Trophoblast cell (in vitro differentiated cells and primary cell): ENCODE measurements around the gene CCDC50.

Experiments
- DNase-seq, 2 donors: peaks; one replicate each; pipeline ENCODE4 v3.0.0-alpha.2; 2016
- H2AFZ ChIP-seq: 2 replicates; pipeline ENCODE4 v1.6.1; 2013; ENCODE audit warnings: low read length, moderate library complexity, mild to moderate bottlenecking; ENCODE audit not compliant: insufficient read depth, poor library complexity
- H2AK5ac ChIP-seq: 2 replicates; pipeline ENCODE4 v1.6.1; 2013; ENCODE audit warnings: mild to moderate bottlenecking, low read length
- H2BK120ac ChIP-seq: 2 replicates; pipeline ENCODE4 v1.6.1; 2013; ENCODE audit warnings: low read length, mild to moderate bottlenecking, moderate library complexity; ENCODE audit not compliant: insufficient read depth, poor library complexity
- H2BK12ac ChIP-seq: 2 replicates; pipeline ENCODE4 v1.6.1; 2013; ENCODE audit warnings: mild to moderate bottlenecking, low read length, moderate library complexity
- H2BK5ac ChIP-seq: 2 replicates; pipeline ENCODE4 v1.6.1; 2013; ENCODE audit warnings: low read length, low read depth, moderate library complexity, mild to moderate bottlenecking; ENCODE audit not compliant: poor library complexity
- H3K14ac ChIP-seq: 2 replicates; pipeline ENCODE4 v1.6.1; 2013; ENCODE audit warnings: mild to moderate bottlenecking, low read length
- H3K18ac ChIP-seq: 2 replicates; pipeline ENCODE4 v1.6.1; 2013; ENCODE audit warnings: mild to moderate bottlenecking, low read length
- H3K23ac ChIP-seq: 2 replicates; pipeline ENCODE4 v1.6.1; 2013; ENCODE audit warnings: low read length
- H3K27ac ChIP-seq: 2 replicates; pipeline ENCODE4 v1.5.1; 2013; ENCODE audit warnings: low read depth, mild to moderate bottlenecking, inconsistent platforms, low read length, moderate library complexity
- H3K27me3 ChIP-seq: 2 replicates; pipeline ENCODE4 v1.6.1; 2013; ENCODE audit warnings: inconsistent platforms, mild to moderate bottlenecking, low read length, moderate library complexity; ENCODE audit not compliant: insufficient read depth
- H3K36me3 ChIP-seq, 2 experiments: 1 replicate in 1 of 2; 2 replicates in 1 of 2; pipeline ENCODE4 v1.6.1; 2013; ENCODE audit warnings: low read length in 2 of 2, mild to moderate bottlenecking in 2 of 2, moderate library complexity in 1 of 2; ENCODE audit not compliant: insufficient read depth in 2 of 2, control insufficient read depth in 1 of 2
- H3K4ac ChIP-seq: 2 replicates; pipeline ENCODE4 v1.6.1; 2013; ENCODE audit warnings: low read depth, mild to moderate bottlenecking, low read length, moderate library complexity
- H3K4me1 ChIP-seq, 2 experiments: 1 replicate in 1 of 2; 2 replicates in 1 of 2; pipeline ENCODE4 v1.6.1; 2013; ENCODE audit warnings: low read length in 2 of 2, mild to moderate bottlenecking in 2 of 2, moderate library complexity in 1 of 2; ENCODE audit not compliant: insufficient read depth in 2 of 2, control insufficient read depth in 1 of 2
- H3K4me2 ChIP-seq: 2 replicates; pipeline ENCODE4 v1.6.1; 2013; ENCODE audit warnings: inconsistent platforms, mild to moderate bottlenecking, low read length, moderate library complexity
- H3K4me3 ChIP-seq: 2 replicates; pipeline ENCODE4 v1.5.1; 2013; ENCODE audit warnings: mild to moderate bottlenecking, low read depth, low read length, inconsistent platforms
- H3K79me1 ChIP-seq: one replicate; pipeline ENCODE4 v1.6.1; 2013; ENCODE audit warnings: low read length
- H3K79me2 ChIP-seq: 2 replicates; pipeline ENCODE4 v1.6.1; 2013; ENCODE audit warnings: low read length, mild to moderate bottlenecking; ENCODE audit not compliant: control insufficient read depth, insufficient read depth, poor library complexity
- H3K9ac ChIP-seq: 2 replicates; pipeline ENCODE4 v1.6.1; 2013; ENCODE audit warnings: mild to moderate bottlenecking, low read length
- H3K9me3 ChIP-seq: 2 replicates; pipeline ENCODE4 v1.6.1; 2013; ENCODE audit warnings: low read depth, mild to moderate bottlenecking, control low read depth, inconsistent platforms, low read length; ENCODE audit not compliant: insufficient read depth
- H4K12ac ChIP-seq: 2 replicates; pipeline ENCODE4 v1.6.1; 2013; ENCODE audit warnings: low read depth, mild to moderate bottlenecking, low read length, moderate library complexity
- H4K8ac ChIP-seq: 2 replicates; pipeline ENCODE4 v1.6.1; 2013; ENCODE audit warnings: low read depth, mild to moderate bottlenecking, low read length, moderate library complexity
- H4K91ac ChIP-seq: one replicate; pipeline ENCODE4 v1.6.1; 2013; ENCODE audit warnings: low read depth, mild to moderate bottlenecking, low read length, moderate library complexity
- WGBS: extraction: QIAGEN DNeasy Blood & Tissue Kit; methylation state at CpG from one replicate; pipeline ENCODE4 v1.1.7; 2013; ENCODE audit warnings: missing lambda C conversion rate; ENCODE audit not compliant: insufficient read length, insufficient coverage; ENCODE audit errors: extremely low coverage; 5-methylcytosine and 5-hydroxymethylcytosine counted together

CCDC50 gene

GRCh38 chr3:191369616-191370010 lies 40.4 kb downstream of the CCDC50 start:
- H3K23ac ChIP-seq, result no peak overlapping the region
- peaks cover 5 to 6% of the 10 kb centered on the region in 2 experiments for H3K36me3 ChIP-seq
- H3K79me1 ChIP-seq, result no peaks in the 10 kb centered on the region
- no peak overlapping the region for H3K9ac ChIP-seq
- H3K14ac ChIP-seq, result no peak overlapping the region
- no peak overlapping the region for H2AFZ ChIP-seq
- no peak overlapping the region for H2BK120ac ChIP-seq
- H4K12ac ChIP-seq, result no peak overlapping the region
- H3K9me3 ChIP-seq, result no peaks in the 10 kb centered on the region
- no peak overlapping the region for H2BK12ac ChIP-seq
- no peaks in the 10 kb centered on the region for H3K4me1 ChIP-seq
- no peak overlapping the region for H4K91ac ChIP-seq
- no peak overlapping the region for H3K27ac ChIP-seq
- H2BK5ac ChIP-seq, result no peak overlapping the region
- no peaks in the 10 kb centered on the region for H3K79me2 ChIP-seq
- WGBS, result no CpG with 5 or more reads among the region's 2 CpGs
- no peak overlapping the region for H3K18ac ChIP-seq
- no peak overlapping the region for H3K4me3 ChIP-seq
- no peaks in the 10 kb centered on the region for H3K27me3 ChIP-seq
- DNase-seq, result no peak
- H4K8ac ChIP-seq, result no peak overlapping the region
- H3K4me2 ChIP-seq, result no peak overlapping the region
- no peak overlapping the region for H3K4ac ChIP-seq
- H2AK5ac ChIP-seq, result no peak overlapping the region

GRCh38 chr3:191372122-191372521 lies 42.9 kb downstream of the CCDC50 start:
- no peaks in the 10 kb centered on the region for H3K4me1 ChIP-seq
- H4K12ac ChIP-seq, result no peak overlapping the region
- H3K4me3 ChIP-seq, result no peak overlapping the region
- H2AK5ac ChIP-seq, result no peak overlapping the region
- no peak overlapping the region for H4K8ac ChIP-seq
- no peak overlapping the region for H3K14ac ChIP-seq
- no peak for DNase-seq
- H3K79me2 ChIP-seq, result no peaks in the 10 kb centered on the region
- H2BK12ac ChIP-seq, result no peak overlapping the region
- no peak overlapping the region for H3K18ac ChIP-seq
- WGBS, result no CpG with 5 or more reads among the region's 2 CpGs
- H3K27me3 ChIP-seq, result no peaks in the 10 kb centered on the region
- no peak overlapping the region for H2AFZ ChIP-seq
- H2BK5ac ChIP-seq, result no peak overlapping the region
- H3K4ac ChIP-seq, result no peak overlapping the region
- H3K4me2 ChIP-seq, result no peak overlapping the region
- no peak overlapping the region for H2BK120ac ChIP-seq
- H3K9me3 ChIP-seq, result no peaks in the 10 kb centered on the region
- H3K27ac ChIP-seq, result no peak overlapping the region
- H4K91ac ChIP-seq, result no peak overlapping the region
- no peaks in the 10 kb centered on the region for H3K79me1 ChIP-seq
- H3K36me3 ChIP-seq, result peaks cover 9 to 12% of the 10 kb centered on the region in 2 experiments
- H3K9ac ChIP-seq, result no peak overlapping the region
- no peak overlapping the region for H3K23ac ChIP-seq

- H3K9ac ChIP-seq, result no peak overlapping the region
- no peak overlapping the region for H2BK120ac ChIP-seq
- no peak overlapping the region for H2AK5ac ChIP-seq
- H3K18ac ChIP-seq, result no peak overlapping the region
- H4K8ac ChIP-seq, result no peak overlapping the region
- H3K9me3 ChIP-seq, result no peaks in the 10 kb centered on the region
- no peak overlapping the region for H3K4ac ChIP-seq
- H3K4me3 ChIP-seq, result no peak overlapping the region
- no peak overlapping the region for H2BK5ac ChIP-seq
- no peak for DNase-seq
- no peak overlapping the region for H4K91ac ChIP-seq
- H3K4me1 ChIP-seq, result no peaks in the 10 kb centered on the region
- H2AFZ ChIP-seq, result no peak overlapping the region
- no peak overlapping the region for H4K12ac ChIP-seq
- H3K79me2 ChIP-seq, result no peaks in the 10 kb centered on the region
- no peaks in the 10 kb centered on the region for H3K79me1 ChIP-seq
- no peak overlapping the region for H3K23ac ChIP-seq
- no peak overlapping the region for H2BK12ac ChIP-seq
- no peak overlapping the region for H3K27ac ChIP-seq
- peaks cover 9 to 12% of the 10 kb centered on the region in 2 experiments for H3K36me3 ChIP-seq
- no peak overlapping the region for H3K4me2 ChIP-seq
- no CpG with 5 or more reads among the region's 4 CpGs for WGBS
- H3K14ac ChIP-seq, result no peak overlapping the region
- H3K27me3 ChIP-seq, result no peaks in the 10 kb centered on the region
These were observed 44.1 kb downstream of the CCDC50 start for GRCh38 chr3:191373327-191373726.

- no peak overlapping the region for H3K4ac ChIP-seq
- no peak overlapping the region for H4K8ac ChIP-seq
- no peak overlapping the region for H3K23ac ChIP-seq
- H3K4me1 ChIP-seq, result no peaks in the 10 kb centered on the region
- no peak overlapping the region for H2BK12ac ChIP-seq
- H3K14ac ChIP-seq, result no peak overlapping the region
- no peak overlapping the region for H2AK5ac ChIP-seq
- no peaks in the 10 kb centered on the region for H3K79me2 ChIP-seq
- no peak overlapping the region for H2AFZ ChIP-seq
- no peak overlapping the region for H3K18ac ChIP-seq
- H4K91ac ChIP-seq, result no peak overlapping the region
- H3K27me3 ChIP-seq, result no peaks in the 10 kb centered on the region
- no peaks in the 10 kb centered on the region for H3K79me1 ChIP-seq
- H3K4me3 ChIP-seq, result no peak overlapping the region
- WGBS, result no CpG with 5 or more reads among the region's 7 CpGs
- no peaks in the 10 kb centered on the region for H3K9me3 ChIP-seq
- H4K12ac ChIP-seq, result no peak overlapping the region
- H2BK120ac ChIP-seq, result no peak overlapping the region
- H3K4me2 ChIP-seq, result no peak overlapping the region
- H2BK5ac ChIP-seq, result no peak overlapping the region
- no peak for DNase-seq
- H3K27ac ChIP-seq, result no peak overlapping the region
- H3K36me3 ChIP-seq, result peaks cover 4 to 7% of the 10 kb centered on the region in 2 experiments
- H3K9ac ChIP-seq, result no peak overlapping the region
These were observed 47.4 kb downstream of the CCDC50 start for GRCh38 chr3:191376516-191377141.
